GM19193 (cell line): ENCODE measurements around the gene SAP30.

Experiments used
- POLR2A ChIP-seq: IDR thresholded peaks from 4 replicates; pipeline ENCODE4 v1.6.1; 2011; ENCODE audit not compliant: insufficient read depth, insufficient read length; ENCODE audit errors: extremely low read depth

SAP30 gene

GRCh38 chr4:173424899-173425805 lies 54.4 kb downstream of the SAP30 start:
- no peak for TF ChIP-seq POLR2A

GRCh38 chr4:173426064-173426463 lies 55.3 kb downstream of the SAP30 start:
- no peak for TF ChIP-seq POLR2A
